Nephron progenitor cell (in vitro differentiated cells): ENCODE results near the gene CTAG1A.

Experiments used
- DNase-seq: peaks from one replicate; pipeline ENCODE4 v3.0.0; 2021
- H3K27ac Mint-ChIP-seq: 2 replicates; pipeline ENCODE4 v1.8.0; 2021; ENCODE audit warnings: mild to moderate bottlenecking, moderate library complexity, mixed read lengths
- H3K27me3 Mint-ChIP-seq: 2 replicates; pipeline ENCODE4 v1.8.0; 2021; ENCODE audit warnings: mild to moderate bottlenecking, low read depth, mixed read lengths; ENCODE audit not compliant: poor library complexity
- H3K36me3 Mint-ChIP-seq: 2 replicates; pipeline ENCODE4 v1.8.0; 2021; ENCODE audit warnings: low read depth, mixed read lengths
- H3K4me1 Mint-ChIP-seq: 2 replicates; pipeline ENCODE4 v1.8.0; 2021; ENCODE audit warnings: mixed read lengths
- H3K4me3 Mint-ChIP-seq: 2 replicates; pipeline ENCODE4 v1.8.0; 2021; ENCODE audit warnings: mild to moderate bottlenecking, moderate library complexity, mixed read lengths
- H3K9me3 Mint-ChIP-seq: 2 replicates; pipeline ENCODE4 v1.8.0; 2021; ENCODE audit warnings: mild to moderate bottlenecking, moderate library complexity, mixed read lengths
- TF ChIP-seq, protein P1 (sequence below): fragments of 200-600 bp; sonication (generic); IDR thresholded peaks from 2 replicates; pipeline ENCODE4 v1.5.0; 2021; ENCODE audit warnings: antibody characterized with exemption

Gene CTAG1A

DNA sequence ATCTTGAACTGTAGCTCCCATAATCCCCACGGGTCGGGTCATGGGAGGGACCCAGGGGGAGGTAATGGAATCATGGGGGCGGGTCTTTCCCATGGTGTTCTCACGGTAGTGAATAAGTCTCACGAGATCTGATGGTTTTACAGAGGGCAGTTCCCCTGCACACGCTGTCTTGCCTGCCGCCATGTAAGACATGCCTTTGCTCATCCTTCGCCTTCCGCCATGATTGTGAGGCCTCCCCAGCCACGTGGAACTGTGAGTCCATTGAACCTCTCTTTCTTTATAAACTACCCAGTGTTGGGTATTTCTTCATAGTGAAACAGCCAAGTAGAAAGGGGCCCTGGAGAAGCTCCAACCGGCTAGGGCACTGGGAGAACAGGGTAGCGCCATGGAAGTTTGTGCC is 12.3 kb downstream of the CTAG1A start:
- Mint-ChIP-seq H3K4me1 (no peaks in the 10 kb centered on the region), H3K27ac (no peak overlapping the region), H3K27me3 (peaks cover 7% of the 10 kb centered on the region), H3K9me3 (peaks cover 77% of the 10 kb centered on the region), H3K36me3 (no peaks in the 10 kb centered on the region), H3K4me3 (no peak overlapping the region)
- TF ChIP-seq, protein P1, sequence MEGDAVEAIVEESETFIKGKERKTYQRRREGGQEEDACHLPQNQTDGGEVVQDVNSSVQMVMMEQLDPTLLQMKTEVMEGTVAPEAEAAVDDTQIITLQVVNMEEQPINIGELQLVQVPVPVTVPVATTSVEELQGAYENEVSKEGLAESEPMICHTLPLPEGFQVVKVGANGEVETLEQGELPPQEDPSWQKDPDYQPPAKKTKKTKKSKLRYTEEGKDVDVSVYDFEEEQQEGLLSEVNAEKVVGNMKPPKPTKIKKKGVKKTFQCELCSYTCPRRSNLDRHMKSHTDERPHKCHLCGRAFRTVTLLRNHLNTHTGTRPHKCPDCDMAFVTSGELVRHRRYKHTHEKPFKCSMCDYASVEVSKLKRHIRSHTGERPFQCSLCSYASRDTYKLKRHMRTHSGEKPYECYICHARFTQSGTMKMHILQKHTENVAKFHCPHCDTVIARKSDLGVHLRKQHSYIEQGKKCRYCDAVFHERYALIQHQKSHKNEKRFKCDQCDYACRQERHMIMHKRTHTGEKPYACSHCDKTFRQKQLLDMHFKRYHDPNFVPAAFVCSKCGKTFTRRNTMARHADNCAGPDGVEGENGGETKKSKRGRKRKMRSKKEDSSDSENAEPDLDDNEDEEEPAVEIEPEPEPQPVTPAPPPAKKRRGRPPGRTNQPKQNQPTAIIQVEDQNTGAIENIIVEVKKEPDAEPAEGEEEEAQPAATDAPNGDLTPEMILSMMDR = no peak
- no peak for DNase-seq

DNA sequence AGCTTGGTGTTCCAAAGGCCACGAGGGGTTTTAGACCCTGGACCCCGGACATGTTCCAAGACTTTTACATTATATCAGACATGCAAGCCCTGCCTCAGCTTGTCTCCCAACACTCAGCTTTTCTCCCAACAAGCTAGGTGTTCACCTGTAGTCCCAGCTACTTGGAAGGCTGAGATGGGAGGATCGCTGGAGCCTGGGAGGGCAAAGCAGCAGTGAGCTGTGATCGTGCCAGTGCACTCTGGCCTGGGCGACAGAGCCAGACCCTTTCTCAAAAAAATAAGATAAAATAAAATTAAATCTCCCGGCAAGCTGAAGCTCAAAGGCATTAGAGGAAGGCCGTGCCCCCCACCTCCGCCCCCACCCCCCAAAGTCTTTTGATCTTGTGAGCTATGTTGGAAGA is 13.7 kb downstream of the CTAG1A start:
- Mint-ChIP-seq H3K4me1 (no peaks in the 10 kb centered on the region), H3K36me3 (no peaks in the 10 kb centered on the region), H3K4me3 (no peak overlapping the region), H3K27me3 (peaks cover 7% of the 10 kb centered on the region), H3K9me3 (peaks cover 63% of the 10 kb centered on the region), H3K27ac (no peak overlapping the region)
- no peak for DNase-seq
- TF ChIP-seq, protein P1 = no peak

DNA sequence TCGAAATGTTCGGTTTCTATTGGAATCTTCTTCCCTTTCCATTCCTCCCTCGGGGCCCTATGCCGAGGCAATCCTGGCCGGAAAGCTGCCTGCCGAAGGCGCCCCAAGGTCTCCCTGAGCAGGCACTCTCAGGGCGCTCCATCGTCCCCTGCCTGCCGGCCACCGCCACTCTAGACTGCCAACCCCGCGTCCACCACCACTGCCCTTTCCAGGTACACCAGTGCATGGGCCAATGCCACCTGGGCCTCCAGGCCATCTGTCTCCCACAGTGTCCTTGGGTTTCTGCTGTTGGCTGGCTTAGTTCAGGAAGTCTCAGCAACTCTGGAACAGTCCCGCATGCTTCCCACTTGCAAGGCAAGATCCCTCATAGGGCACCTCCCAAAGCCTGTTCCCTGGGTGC is 14.6 kb downstream of the CTAG1A start:
- Mint-ChIP-seq H3K4me3 (no peak overlapping the region), H3K4me1 (no peaks in the 10 kb centered on the region), H3K9me3 (peaks cover 62% of the 10 kb centered on the region), H3K27ac (no peak overlapping the region), H3K27me3 (peaks cover 3% of the 10 kb centered on the region), H3K36me3 (no peaks in the 10 kb centered on the region)
- DNase-seq = no peak
- TF ChIP-seq, protein P1 = no peak

DNA sequence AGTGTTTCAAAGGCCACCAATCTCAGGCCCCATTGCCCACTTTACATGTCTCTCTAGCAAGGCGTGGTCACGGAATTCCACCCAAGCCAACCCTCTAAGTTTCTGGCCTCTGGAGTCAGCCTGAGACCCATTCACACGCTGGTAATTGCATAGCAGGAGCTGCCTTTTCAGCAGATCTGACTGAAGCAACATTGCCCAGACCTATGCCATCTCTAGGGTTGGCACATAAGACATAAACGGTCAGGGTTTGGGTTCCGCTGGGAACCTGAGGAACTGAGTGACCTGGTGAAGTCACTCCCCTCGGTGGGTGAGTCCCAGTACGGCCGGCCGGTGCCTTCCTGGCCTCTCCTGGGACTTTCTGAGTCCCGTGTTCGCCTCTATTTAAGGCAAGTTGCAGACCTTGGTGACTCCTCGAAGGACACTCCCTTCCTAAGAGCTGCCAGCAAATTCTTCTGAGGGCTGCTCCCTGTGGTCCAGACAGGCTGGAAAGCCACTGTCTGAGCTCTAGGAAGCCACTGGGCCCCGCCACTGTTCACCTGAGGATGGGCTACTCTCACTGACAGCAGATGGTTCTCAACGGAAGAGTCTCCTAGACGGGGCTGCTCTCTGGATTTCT is 15.9 kb downstream of the CTAG1A start:
- Mint-ChIP-seq H3K4me1 (no peaks in the 10 kb centered on the region), H3K36me3 (no peaks in the 10 kb centered on the region), H3K9me3 (peaks cover 58% of the 10 kb centered on the region), H3K27ac (no peak overlapping the region), H3K4me3 (no peak overlapping the region), H3K27me3 (peaks cover 3% of the 10 kb centered on the region)
- TF ChIP-seq, protein P1 = no peak
- no peak for DNase-seq

DNA sequence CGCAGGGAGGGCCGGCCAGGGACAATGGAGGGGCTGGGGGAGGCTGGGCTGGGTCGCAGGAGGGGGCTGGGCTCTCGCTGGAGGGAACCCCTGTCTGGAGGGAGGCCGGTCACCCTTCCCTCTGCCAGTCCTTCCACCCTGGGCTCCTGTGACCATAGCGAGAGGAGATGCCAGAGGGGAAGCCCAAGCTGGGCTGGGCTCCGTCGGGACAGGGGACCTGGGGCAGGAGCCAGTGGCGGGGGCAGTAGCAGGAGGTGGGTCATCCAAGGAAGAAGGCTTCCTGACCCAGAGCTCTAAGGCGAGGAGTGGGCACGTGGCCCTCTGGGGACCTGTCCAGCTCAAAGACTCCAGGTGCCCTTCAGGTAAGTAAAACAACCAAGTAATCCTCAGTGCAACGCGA is 17.3 kb downstream of the CTAG1A start:
- Mint-ChIP-seq H3K27me3 (peaks cover 2% of the 10 kb centered on the region), H3K4me3 (no peak overlapping the region), H3K27ac (no peak overlapping the region), H3K4me1 (no peaks in the 10 kb centered on the region), H3K9me3 (peaks cover 62% of the 10 kb centered on the region), H3K36me3 (no peaks in the 10 kb centered on the region)
- DNase-seq = no peak
- TF ChIP-seq, protein P1 = no peak

DNA sequence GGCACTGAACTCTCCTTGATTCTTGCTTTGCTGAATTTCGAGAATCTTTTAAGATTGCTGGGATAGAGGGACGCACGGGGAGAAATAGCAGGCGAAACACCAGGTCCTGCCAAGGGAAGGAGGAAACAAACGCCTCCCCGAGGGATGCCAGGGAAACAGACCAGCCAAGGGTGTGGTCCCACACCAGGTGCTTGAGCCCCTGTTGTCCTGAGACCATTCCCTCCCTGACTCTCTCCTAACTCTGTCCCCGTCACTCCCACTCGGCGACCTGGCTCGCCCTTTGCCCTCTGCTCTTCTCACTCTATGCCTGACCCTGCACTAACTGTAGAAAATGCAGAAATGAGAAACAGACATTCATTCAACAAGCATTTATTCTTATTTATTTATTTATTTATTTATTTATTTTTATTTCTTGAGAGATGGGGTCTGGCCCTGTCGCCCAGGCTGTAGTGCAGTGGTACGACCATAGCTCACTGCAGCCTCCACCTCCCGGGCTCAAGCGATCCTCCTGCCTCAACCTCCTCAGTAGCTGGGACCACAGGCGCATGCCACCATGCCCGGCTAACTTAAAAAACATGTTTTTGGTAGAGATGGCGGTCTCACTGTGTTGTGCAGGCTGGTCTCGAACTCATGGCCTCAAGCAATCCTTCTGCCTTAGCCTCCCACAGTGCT is 18.0 kb downstream of the CTAG1A start:
- no peak for DNase-seq
- Mint-ChIP-seq H3K9me3 (peaks cover 61% of the 10 kb centered on the region), H3K27ac (no peak overlapping the region), H3K27me3 (no peaks in the 10 kb centered on the region), H3K36me3 (no peaks in the 10 kb centered on the region), H3K4me3 (no peak overlapping the region), H3K4me1 (no peaks in the 10 kb centered on the region)
- TF ChIP-seq, protein P1 = no peak
